ENCODE measurements around the gene OR10H3. TPM values are rescaled to one million over a fixed set of nuclear protein-coding genes. Genes with fewer than 3 reads are reported as not detected.

The OR10H3 gene
- total and polyA plus RNA-seq, 8 donors, result not detected

- DNase-seq (no peak), ATAC-seq (no peak)
- TF ChIP-seq CTCF (IDR thresholded peaks at IDR 0.05), result no peak
- H3K4me3 ChIP-seq, result no peak overlapping the region
- H3K9me3 ChIP-seq, result no peaks in the 10 kb centered on the region
- intact Hi-C loops (cut with DNase I), result no loop called here
- no peaks in the 10 kb centered on the region for H3K36me3 ChIP-seq
- H3K27ac ChIP-seq, result no peak overlapping the region
- peaks cover 0 to 24% of the 10 kb centered on the region in 2 donors for H3K27me3 ChIP-seq
- no peaks in the 10 kb centered on the region for H3K4me1 ChIP-seq
These were observed 7.2 kb upstream of the OR10H3 start for GRCh38 chr19:15730538-15730937.

- Histone ChIP-seq H3K9me3 (no peaks in the 10 kb centered on the region), H3K27ac (no peak overlapping the region), H3K36me3 (no peaks in the 10 kb centered on the region), H3K27me3 (peaks cover 0 to 5% of the 10 kb centered on the region in 2 donors), H3K4me1 (no peaks in the 10 kb centered on the region), H3K4me3 (no peak overlapping the region)
- DNase-seq (no peak), ATAC-seq (no peak)
- TF ChIP-seq CTCF (IDR thresholded peaks at IDR 0.05), result no peak
- intact Hi-C loops (cut with DNase I), result no loop called here
These were observed 5.4 kb upstream of the OR10H3 start for GRCh38 chr19:15732388-15732787.

- TF ChIP-seq CTCF (IDR thresholded peaks at IDR 0.05), result no peak
- intact Hi-C loops (cut with DNase I), result no loop called here
- no peaks in the 10 kb centered on the region for H3K27me3 ChIP-seq
- H3K9me3 ChIP-seq, result no peaks in the 10 kb centered on the region
- H3K4me3 ChIP-seq, result no peak overlapping the region
- H3K27ac ChIP-seq, result no peak overlapping the region
- DNase-seq, result no peak
- no peaks in the 10 kb centered on the region for H3K36me3 ChIP-seq
- no peaks in the 10 kb centered on the region for H3K4me1 ChIP-seq
- no peak for ATAC-seq
These were observed 3.9 kb upstream of the OR10H3 start for GRCh38 chr19:15733895-15734294.

GRCh38 chr19:15740785-15741184 is 3.0 kb downstream of the OR10H3 start:
- H3K9me3 ChIP-seq, result peaks cover 0 to 21% of the 10 kb centered on the region in 2 donors
- H3K4me3 ChIP-seq, result no peak overlapping the region
- H3K4me1 ChIP-seq, result no peaks in the 10 kb centered on the region
- H3K27ac ChIP-seq, result no peak overlapping the region
- no peak for TF ChIP-seq CTCF (IDR thresholded peaks at IDR 0.05)
- ATAC-seq, result no peak
- intact Hi-C loops (cut with DNase I), result no loop called here
- H3K36me3 ChIP-seq, result no peaks in the 10 kb centered on the region
- peaks cover 0 to 25% of the 10 kb centered on the region in 2 donors for H3K27me3 ChIP-seq
- DNase-seq, result no peak

GRCh38 chr19:15748239-15748638 is 10.5 kb downstream of the OR10H3 start:
- TF ChIP-seq CTCF (IDR thresholded peaks at IDR 0.05), result no peak
- H3K9me3 ChIP-seq, result no peaks in the 10 kb centered on the region
- intact Hi-C loops (cut with DNase I), result no loop called here
- no peak overlapping the region for H3K27ac ChIP-seq
- ATAC-seq (no peak), DNase-seq (no peak)
- no peaks in the 10 kb centered on the region for H3K4me1 ChIP-seq
- peaks cover 5 to 60% of the 10 kb centered on the region in 2 donors for H3K27me3 ChIP-seq
- no peak overlapping the region for H3K4me3 ChIP-seq
- H3K36me3 ChIP-seq, result no peaks in the 10 kb centered on the region

All from left lung (tissue), 10 donors.